ENCODE data around the gene CDK18.

The CDK18 gene

GRCh38 chr1:205561501-205562203 is 57.2 kb downstream of the CDK18 start:
- no peak for TF ChIP-seq POLR2AphosphoS5 (IDR thresholded peaks at IDR 0.05; ENCODE audit: low read depth, low read length)
- TF ChIP-seq FOXP2 (optimal IDR thresholded peaks at IDR 0.05; ENCODE audit: borderline replicate concordance, extremely low read depth, extremely low read length, insufficient read depth): no peak
- TF ChIP-seq SIN3A (IDR thresholded peaks at IDR 0.05; ENCODE audit: borderline replicate concordance, insufficient read depth, low read length): no peak
- TF ChIP-seq TAF1 (IDR thresholded peaks at IDR 0.05; ENCODE audit: borderline replicate concordance, insufficient read depth, low read length): no peak
- TF ChIP-seq REST (IDR thresholded peaks at IDR 0.05; ENCODE audit: insufficient read depth in 1 of 2, low read depth in 2 of 2, low read length in 2 of 2): no peak

- TF ChIP-seq POLR2AphosphoS5 (IDR thresholded peaks at IDR 0.05; ENCODE audit: low read depth, low read length) (no peak), TAF1 (IDR thresholded peaks at IDR 0.05; ENCODE audit: borderline replicate concordance, insufficient read depth, low read length) (no peak), FOXP2 (optimal IDR thresholded peaks at IDR 0.05; ENCODE audit: borderline replicate concordance, extremely low read depth, extremely low read length, insufficient read depth) (no peak), SIN3A (IDR thresholded peaks at IDR 0.05; ENCODE audit: borderline replicate concordance, insufficient read depth, low read length) (no peak), REST (IDR thresholded peaks at IDR 0.05; ENCODE audit: insufficient read depth in 1 of 2, low read depth in 2 of 2, low read length in 2 of 2) (no peak)
These were observed 59.5 kb downstream of the CDK18 start for GRCh38 chr1:205563927-205564441.

GRCh38 chr1:205565799-205566198 is 61.3 kb downstream of the CDK18 start:
- TF ChIP-seq POLR2AphosphoS5 (IDR thresholded peaks at IDR 0.05; ENCODE audit: low read depth, low read length) (no peak), REST (IDR thresholded peaks at IDR 0.05; ENCODE audit: insufficient read depth in 1 of 2, low read depth in 2 of 2, low read length in 2 of 2) (no peak), FOXP2 (optimal IDR thresholded peaks at IDR 0.05; ENCODE audit: borderline replicate concordance, extremely low read depth, extremely low read length, insufficient read depth) (no peak), SIN3A (IDR thresholded peaks at IDR 0.05; ENCODE audit: borderline replicate concordance, insufficient read depth, low read length) (no peak), TAF1 (IDR thresholded peaks at IDR 0.05; ENCODE audit: borderline replicate concordance, insufficient read depth, low read length) (no peak)

GRCh38 chr1:205567716-205568115 is 63.2 kb downstream of the CDK18 start:
- TF ChIP-seq SIN3A (IDR thresholded peaks at IDR 0.05; ENCODE audit: borderline replicate concordance, insufficient read depth, low read length): no peak
- no peak for TF ChIP-seq TAF1 (IDR thresholded peaks at IDR 0.05; ENCODE audit: borderline replicate concordance, insufficient read depth, low read length)
- no peak for TF ChIP-seq FOXP2 (optimal IDR thresholded peaks at IDR 0.05; ENCODE audit: borderline replicate concordance, extremely low read depth, extremely low read length, insufficient read depth)
- no peak for TF ChIP-seq REST (IDR thresholded peaks at IDR 0.05; ENCODE audit: insufficient read depth in 1 of 2, low read depth in 2 of 2, low read length in 2 of 2)
- TF ChIP-seq POLR2AphosphoS5 (IDR thresholded peaks at IDR 0.05; ENCODE audit: low read depth, low read length): no peak

Measured in PFSK-1 (cell line).